ENCODE results near the gene GPLD1. TPM values are rescaled to one million over a fixed set of nuclear protein-coding genes. Genes with fewer than 3 reads are reported as not detected.
"Not testable (repeated sequence)": the region's sequence is repeated elsewhere in the genome, so short reads cannot be mapped to it uniquely, and the experiment has no call there.

GPLD1 gene
- total RNA-seq, 3 donors from 2014 or later, result 0.38 to 0.87 (median 0.45) TPM

GRCh38 chr6:24400045-24401039 lies 89.0 kb downstream of the GPLD1 start:
- H3K4me1 Mint-ChIP-seq (ENCODE audit: low read depth), result peaks cover 21% of the 10 kb centered on the region
- H3K36me3 Mint-ChIP-seq (ENCODE audit: insufficient read depth); ATAC-seq; DNase-seq; H3K9me3 Mint-ChIP-seq; H3K4me3 Mint-ChIP-seq: not testable (repeated sequence)
- peaks cover 30% of the 10 kb centered on the region for H3K27me3 Mint-ChIP-seq (ENCODE audit: low read depth)

DNA sequence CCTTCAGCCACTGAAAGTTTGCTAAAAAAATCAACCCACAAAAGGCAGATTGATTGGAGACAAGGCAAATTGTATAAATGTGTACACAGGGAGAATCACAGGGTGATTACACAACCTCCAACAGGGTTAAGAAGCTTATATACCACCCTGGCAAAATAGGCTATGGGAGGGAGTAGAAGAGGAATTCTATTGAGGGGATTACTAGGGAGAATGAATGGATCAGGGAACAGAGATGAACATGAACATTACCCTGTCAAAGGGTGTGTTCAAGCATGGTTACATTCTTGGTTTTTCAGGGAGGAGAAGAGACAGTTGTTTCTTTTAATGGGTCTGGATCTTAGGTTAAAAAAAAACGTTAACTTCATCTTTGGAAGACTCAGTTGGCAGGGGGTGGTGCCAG lies 91.7 kb downstream of the GPLD1 start:
- Mint-ChIP-seq H3K4me3 (no peak overlapping the region), H3K27me3 (ENCODE audit: low read depth) (peaks cover 34% of the 10 kb centered on the region), H3K36me3 (ENCODE audit: insufficient read depth) (no peaks in the 10 kb centered on the region), H3K9me3 (no peaks in the 10 kb centered on the region), H3K4me1 (ENCODE audit: low read depth) (peaks cover 2% of the 10 kb centered on the region)
- ATAC-seq (no peak), DNase-seq (no peak)

DNA sequence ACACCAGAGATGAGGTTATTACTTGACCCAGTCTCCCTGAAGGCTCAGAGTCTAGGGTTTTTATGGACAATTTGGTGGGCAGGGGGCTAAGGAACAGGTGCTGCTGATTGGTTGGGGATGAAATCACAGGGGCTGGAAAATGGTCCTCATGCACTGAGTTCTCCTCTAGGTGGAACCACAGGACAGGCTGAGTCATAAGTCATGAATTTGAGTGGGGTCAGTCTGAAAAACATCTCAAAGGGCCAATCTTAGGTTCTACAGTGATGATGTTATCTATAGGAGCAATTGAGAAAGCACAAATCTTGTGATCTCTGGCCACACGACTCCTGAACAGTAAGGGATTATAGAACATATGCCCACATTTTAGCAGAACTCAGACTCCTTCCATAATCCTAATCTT lies 92.6 kb downstream of the GPLD1 start:
- DNase-seq, result no peak
- Mint-ChIP-seq H3K36me3 (ENCODE audit: insufficient read depth) (no peaks in the 10 kb centered on the region), H3K4me3 (no peak overlapping the region), H3K27me3 (ENCODE audit: low read depth) (peaks cover 34% of the 10 kb centered on the region), H3K4me1 (ENCODE audit: low read depth) (no peaks in the 10 kb centered on the region), H3K9me3 (no peaks in the 10 kb centered on the region)
- ATAC-seq, result no peak

DNA sequence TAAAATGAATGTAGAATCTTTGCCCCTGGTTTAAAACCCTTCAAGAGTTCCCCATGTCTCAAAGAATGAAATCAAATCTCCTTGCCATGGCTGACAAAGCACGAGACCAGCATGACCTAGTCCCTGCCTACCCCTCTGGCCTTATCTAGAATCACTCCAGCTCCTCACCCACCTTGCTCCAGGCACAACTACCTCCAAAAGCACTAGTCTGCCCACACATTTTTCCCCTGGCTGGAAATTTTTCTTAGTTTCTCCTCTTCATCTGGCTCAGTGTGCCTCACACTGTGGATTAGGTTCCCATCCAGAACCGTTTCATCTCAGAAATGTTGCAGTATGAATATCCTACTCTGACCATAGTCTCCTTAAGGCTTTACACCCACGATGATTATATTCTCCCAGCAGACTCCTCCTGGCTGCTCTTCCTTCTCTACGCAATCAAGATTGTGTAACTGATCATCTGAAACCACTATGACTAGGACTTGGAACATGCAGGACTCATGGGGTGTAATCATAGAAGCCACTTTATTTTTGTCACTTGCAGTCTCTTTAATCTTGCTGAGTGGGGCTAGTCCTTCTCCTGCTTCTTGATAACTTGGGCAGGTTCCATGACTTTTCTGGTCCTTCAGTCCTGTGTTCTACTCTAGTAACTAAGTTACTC lies 94.5 kb downstream of the GPLD1 start:
- ATAC-seq (no peak), DNase-seq (no peak)
- H3K36me3 Mint-ChIP-seq (ENCODE audit: insufficient read depth), result no peaks in the 10 kb centered on the region
- no peaks in the 10 kb centered on the region for H3K9me3 Mint-ChIP-seq
- no peak overlapping the region for H3K4me3 Mint-ChIP-seq
- no peaks in the 10 kb centered on the region for H3K4me1 Mint-ChIP-seq (ENCODE audit: low read depth)
- H3K27me3 Mint-ChIP-seq (ENCODE audit: low read depth), result peaks cover 25% of the 10 kb centered on the region

DNA sequence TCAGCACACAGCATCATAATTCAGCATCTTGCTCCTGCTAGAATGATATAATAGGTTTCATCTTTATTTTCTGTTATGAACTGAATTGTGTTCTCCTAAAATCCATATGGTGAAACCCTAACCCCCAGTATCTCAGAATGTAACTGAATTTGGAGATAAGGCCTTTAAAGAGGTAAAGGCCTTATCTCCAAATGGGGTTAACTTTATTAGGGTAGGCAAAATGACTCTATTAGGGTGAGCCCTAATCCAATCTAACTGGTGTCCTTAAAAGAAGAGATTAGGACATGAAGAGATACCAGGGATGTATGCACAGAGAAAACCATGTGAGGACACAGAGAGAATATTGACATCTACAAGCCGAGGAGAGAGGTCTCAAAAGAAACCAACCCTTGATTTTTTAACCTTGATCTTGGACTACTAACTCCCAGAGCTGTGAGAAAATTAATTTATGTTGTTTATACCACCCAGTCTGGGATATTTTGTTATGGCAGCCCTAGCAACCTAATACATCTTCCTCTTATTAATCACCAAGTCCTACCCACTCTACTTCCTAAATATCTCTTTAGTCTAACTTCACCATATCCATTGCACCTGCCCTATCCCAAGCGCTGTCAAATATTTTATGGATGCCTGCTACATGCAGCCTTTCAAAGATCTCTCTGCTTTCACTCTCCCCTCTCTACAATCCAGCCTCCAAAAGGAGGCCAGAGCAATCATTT lies 95.2 kb downstream of the GPLD1 start:
- ATAC-seq, result no peak
- no peak for DNase-seq
- Mint-ChIP-seq H3K27me3 (ENCODE audit: low read depth) (peaks cover 19% of the 10 kb centered on the region), H3K9me3 (no peaks in the 10 kb centered on the region), H3K4me1 (ENCODE audit: low read depth) (no peaks in the 10 kb centered on the region), H3K36me3 (ENCODE audit: insufficient read depth) (no peaks in the 10 kb centered on the region), H3K4me3 (no peak overlapping the region)

- H3K4me1 Mint-ChIP-seq (ENCODE audit: low read depth), result no peaks in the 10 kb centered on the region
- H3K9me3 Mint-ChIP-seq, result no peaks in the 10 kb centered on the region
- DNase-seq, result no peak
- ATAC-seq, result no peak
- no peaks in the 10 kb centered on the region for H3K36me3 Mint-ChIP-seq (ENCODE audit: insufficient read depth)
- no peak overlapping the region for H3K4me3 Mint-ChIP-seq
- peaks cover 12% of the 10 kb centered on the region for H3K27me3 Mint-ChIP-seq (ENCODE audit: low read depth)
Observed at GRCh38 chr6:24391756-24392405, 97.5 kb downstream of the GPLD1 start.

- Mint-ChIP-seq H3K27me3 (ENCODE audit: low read depth) (peaks cover 6% of the 10 kb centered on the region), H3K36me3 (ENCODE audit: insufficient read depth) (no peaks in the 10 kb centered on the region)
Observed at GRCh38 chr6:24391208-24391607, 98.2 kb downstream of the GPLD1 start.

GRCh38 chr6:24387818-24388217 lies 101.6 kb downstream of the GPLD1 start:
- peaks cover 11% of the 10 kb centered on the region for H3K27me3 Mint-ChIP-seq (ENCODE audit: low read depth)
- H3K9me3 Mint-ChIP-seq, result no peaks in the 10 kb centered on the region
- H3K4me1 Mint-ChIP-seq (ENCODE audit: low read depth), result no peaks in the 10 kb centered on the region
- no peak for ATAC-seq
- H3K36me3 Mint-ChIP-seq (ENCODE audit: insufficient read depth), result no peaks in the 10 kb centered on the region
- no peak overlapping the region for H3K4me3 Mint-ChIP-seq
- DNase-seq, result no peak

More at GRCh38 chr6:24391208-24391607, 98.2 kb downstream of the GPLD1 start:
- Mint-ChIP-seq H3K4me1 (ENCODE audit: low read depth) (no peaks in the 10 kb centered on the region), H3K4me3 (no peak overlapping the region), H3K9me3 (no peaks in the 10 kb centered on the region)
- ATAC-seq (no peak), DNase-seq (no peak)

- no peaks in the 10 kb centered on the region for H3K36me3 Mint-ChIP-seq (ENCODE audit: insufficient read depth)
- H3K4me1 Mint-ChIP-seq (ENCODE audit: low read depth), result no peaks in the 10 kb centered on the region
- DNase-seq (no peak), ATAC-seq (no peak)
- H3K4me3 Mint-ChIP-seq, result no peak overlapping the region
- H3K9me3 Mint-ChIP-seq, result no peaks in the 10 kb centered on the region
- peaks cover 11% of the 10 kb centered on the region for H3K27me3 Mint-ChIP-seq (ENCODE audit: low read depth)
Observed at GRCh38 chr6:24385536-24386269, 103.7 kb downstream of the GPLD1 start.

GRCh38 chr6:24384369-24385130 lies 104.8 kb downstream of the GPLD1 start:
- not testable (repeated sequence) for H3K36me3 Mint-ChIP-seq (ENCODE audit: insufficient read depth); H3K4me1 Mint-ChIP-seq (ENCODE audit: low read depth); H3K4me3 Mint-ChIP-seq; DNase-seq; H3K9me3 Mint-ChIP-seq; ATAC-seq
- H3K27me3 Mint-ChIP-seq (ENCODE audit: low read depth), result peaks cover 13% of the 10 kb centered on the region

DNA sequence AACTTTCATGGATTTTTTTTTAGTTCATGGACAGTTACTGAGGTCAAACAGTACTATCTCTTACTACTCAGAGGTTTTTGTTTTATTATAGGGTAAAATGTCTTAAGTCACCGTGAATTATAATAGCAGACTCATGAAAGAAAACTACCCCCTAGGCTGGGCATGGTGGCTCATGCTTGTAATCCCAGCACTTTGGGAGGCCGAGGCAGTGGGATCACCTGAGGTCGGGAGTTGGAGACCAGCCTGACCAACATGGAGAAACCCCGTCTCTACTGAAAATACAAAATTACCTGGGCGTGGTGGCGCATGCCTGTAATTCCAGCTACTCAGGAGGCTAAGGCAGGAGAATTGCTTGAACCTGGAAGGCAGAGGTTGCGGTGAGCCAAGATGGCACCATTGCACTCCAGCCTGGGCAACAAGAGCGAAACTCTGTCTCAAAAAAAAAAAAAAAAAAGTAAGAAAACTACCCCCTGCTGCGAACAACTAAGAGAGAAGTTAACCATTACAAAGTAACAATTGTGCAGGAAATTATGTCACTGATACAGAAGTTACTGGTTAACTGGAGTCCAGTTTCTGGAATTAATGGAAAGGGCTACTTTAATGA lies 106.4 kb downstream of the GPLD1 start:
- H3K36me3 Mint-ChIP-seq (ENCODE audit: insufficient read depth); H3K4me1 Mint-ChIP-seq (ENCODE audit: low read depth); ATAC-seq; H3K4me3 Mint-ChIP-seq; DNase-seq; H3K9me3 Mint-ChIP-seq: not testable (repeated sequence)
- H3K27me3 Mint-ChIP-seq (ENCODE audit: low read depth), result peaks cover 15% of the 10 kb centered on the region

DNA sequence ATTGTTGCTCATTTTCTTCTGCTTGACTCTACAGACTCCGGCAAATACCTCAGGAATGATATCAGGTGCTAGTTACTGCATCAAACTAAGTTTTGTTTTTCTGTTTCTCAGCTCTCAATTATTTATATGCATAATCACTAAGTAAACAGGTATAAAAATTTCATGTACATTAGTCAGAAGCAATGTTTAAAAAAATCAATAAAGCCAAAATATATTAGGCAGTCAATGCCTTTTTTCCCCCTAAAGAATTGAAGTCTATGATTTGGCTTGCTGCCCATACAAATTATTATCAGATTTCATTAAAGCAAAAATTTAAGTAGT lies 107.2 kb downstream of the GPLD1 start:
- DNase-seq, result no peak
- H3K27me3 Mint-ChIP-seq (ENCODE audit: low read depth), result peaks cover 13% of the 10 kb centered on the region
- H3K9me3 Mint-ChIP-seq, result no peaks in the 10 kb centered on the region
- H3K36me3 Mint-ChIP-seq (ENCODE audit: insufficient read depth), result no peaks in the 10 kb centered on the region
- H3K4me3 Mint-ChIP-seq, result no peak overlapping the region
- H3K4me1 Mint-ChIP-seq (ENCODE audit: low read depth), result no peaks in the 10 kb centered on the region
- no peak for ATAC-seq
